BJ (cell line): ENCODE results near the gene FBXO21. TPM values are rescaled to one million over a fixed set of nuclear protein-coding genes. Genes with fewer than 3 reads are reported as not detected.
"Not testable (repeated sequence)": the region's sequence is repeated elsewhere in the genome, so short reads cannot be mapped to it uniquely, and the experiment has no call there.

ENCODE experiments used
- CTCF ChIA-PET: fragments of 350-600 bp; formaldehyde crosslinking; extraction: SDS; loops from one replicate; lab custom pipeline; 2021; ENCODE audit warnings: antibody characterized with exemption, inconsistent platforms; lab: Yijun Ruan, JAX
- POLR2A ChIA-PET: fragments of 300-600 bp; sonication (Branson Sonifier 250); formaldehyde crosslinking; extraction: SDS; loops from one replicate; lab custom pipeline; 2021; ENCODE audit warnings: antibody characterized with exemption; lab: Charles Lee
- DNase-seq: peaks from one replicate; pipeline ENCODE4 v3.0.0-alpha.2; 2011; ENCODE audit warnings: low read depth
- H3K27me3 ChIP-seq: 2 replicates; pipeline ENCODE4 v1.6.0; 2011; ENCODE audit warnings: low read length; ENCODE audit not compliant: control insufficient read depth, insufficient read depth
- H3K36me3 ChIP-seq: 2 replicates; pipeline ENCODE4 v1.5.1; 2011; ENCODE audit warnings: low read length; ENCODE audit not compliant: control insufficient read depth, insufficient read depth
- H3K4me3 ChIP-seq: 2 replicates; pipeline ENCODE4 v1.5.1; 2011; ENCODE audit warnings: low read depth, mild to moderate bottlenecking, control low read depth, low read length
- CTCF ChIP-seq: IDR thresholded peaks from 2 replicates; pipeline ENCODE4 v1.5.1; 2011; ENCODE audit warnings: low read depth, mild to moderate bottlenecking, control low read depth, inconsistent platforms, low read length, moderate library complexity; ENCODE audit not compliant: insufficient read depth
- polyA plus RNA-seq: library from polyadenylated mRNA; depleted of rRNA; stranded (reverse); fragments of >200 nt; gene quantifications from 2 replicates; pipeline ENCODE4 v1.2.3, GENCODE V29; 2011

The FBXO21 gene
- polyA plus RNA-seq, 1 experiment = 28.9 TPM

GRCh38 chr12:117113231-117113630, 77.0 kb downstream of the FBXO21 start:
- H3K36me3 ChIP-seq = no peaks in the 10 kb centered on the region
- ChIA-PET POLR2A (no interaction called here), CTCF (interaction anchor here (1.3 to 1.8 kb wide), 2 partner anchors 12 to 18 kb away, joined by 3 to 4 read pairs; no protein-coding TSS in a partner anchor)
- H3K4me3 ChIP-seq = no peak overlapping the region
- DNase-seq = no peak
- peaks cover 4% of the 10 kb centered on the region for H3K27me3 ChIP-seq
- no peak for TF ChIP-seq CTCF

GRCh38 chr12:117111821-117112595, 78.3 kb downstream of the FBXO21 start:
- ChIA-PET POLR2A (interaction anchor here (0.6 kb wide), 1 partner anchor 77 kb away, joined by 6 read pairs; no protein-coding TSS in a partner anchor), CTCF (interaction anchor here (1.3 to 1.9 kb wide), 4 partner anchors 8 to 19 kb away, joined by 3 to 4 read pairs (median 4); no protein-coding TSS in a partner anchor)
- no peak for DNase-seq
- no peak overlapping the region for H3K4me3 ChIP-seq
- peaks cover 4% of the 10 kb centered on the region for H3K27me3 ChIP-seq
- TF ChIP-seq CTCF = no peak
- H3K36me3 ChIP-seq = no peaks in the 10 kb centered on the region

GRCh38 chr12:117111386-117111785, 78.9 kb downstream of the FBXO21 start:
- DNase-seq = no peak
- H3K27me3 ChIP-seq = peaks cover 4% of the 10 kb centered on the region
- TF ChIP-seq CTCF = no peak
- CTCF ChIA-PET = interaction anchor here (1.3 to 1.9 kb wide), 3 partner anchors 8 to 14 kb away, joined by 3 to 4 read pairs (median 4); no protein-coding TSS in a partner anchor
- POLR2A ChIA-PET = no interaction called here
- H3K36me3 ChIP-seq = no peaks in the 10 kb centered on the region
- no peak overlapping the region for H3K4me3 ChIP-seq

- DNase-seq = no peak
- Histone ChIP-seq H3K36me3 (no peaks in the 10 kb centered on the region), H3K27me3 (peaks cover 4% of the 10 kb centered on the region), H3K4me3 (no peak overlapping the region)
- ChIA-PET CTCF (interaction anchor here (1.9 kb wide), 1 partner anchor 9 kb away, joined by 4 read pairs; no protein-coding TSS in a partner anchor), POLR2A (no interaction called here)
- TF ChIP-seq CTCF = no peak
Measured at GRCh38 chr12:117109943-117110635, 80.2 kb downstream of the FBXO21 start.

GRCh38 chr12:117105902-117106301, 84.4 kb downstream of the FBXO21 start:
- no peak overlapping the region for H3K4me3 ChIP-seq
- no peaks in the 10 kb centered on the region for H3K36me3 ChIP-seq
- peaks cover 15% of the 10 kb centered on the region for H3K27me3 ChIP-seq
- CTCF ChIA-PET = interaction anchor here (1.5 kb wide), 1 partner anchor 15 kb away, joined by 3 read pairs; no protein-coding TSS in a partner anchor
- TF ChIP-seq CTCF = no peak
- POLR2A ChIA-PET = no interaction called here
- no peak for DNase-seq

- CTCF ChIA-PET, H3K4me3 ChIP-seq, POLR2A ChIA-PET, H3K36me3 ChIP-seq, DNase-seq: not testable (repeated sequence)
- H3K27me3 ChIP-seq = peaks cover 27% of the 10 kb centered on the region
Measured at GRCh38 chr12:117104003-117104402, 86.3 kb downstream of the FBXO21 start.
